ENCODE data around the gene ADARB2. TPM values are rescaled to one million over a fixed set of nuclear protein-coding genes. Genes with fewer than 3 reads are reported as not detected.
"Not testable (repeated sequence)": the region's sequence is repeated elsewhere in the genome, so short reads cannot be mapped to it uniquely, and the experiment has no call there.

The ADARB2 gene
- total RNA-seq, 4 donors from 2014 or later, result 2.3 to 3.7 (median 2.6) TPM

DNA sequence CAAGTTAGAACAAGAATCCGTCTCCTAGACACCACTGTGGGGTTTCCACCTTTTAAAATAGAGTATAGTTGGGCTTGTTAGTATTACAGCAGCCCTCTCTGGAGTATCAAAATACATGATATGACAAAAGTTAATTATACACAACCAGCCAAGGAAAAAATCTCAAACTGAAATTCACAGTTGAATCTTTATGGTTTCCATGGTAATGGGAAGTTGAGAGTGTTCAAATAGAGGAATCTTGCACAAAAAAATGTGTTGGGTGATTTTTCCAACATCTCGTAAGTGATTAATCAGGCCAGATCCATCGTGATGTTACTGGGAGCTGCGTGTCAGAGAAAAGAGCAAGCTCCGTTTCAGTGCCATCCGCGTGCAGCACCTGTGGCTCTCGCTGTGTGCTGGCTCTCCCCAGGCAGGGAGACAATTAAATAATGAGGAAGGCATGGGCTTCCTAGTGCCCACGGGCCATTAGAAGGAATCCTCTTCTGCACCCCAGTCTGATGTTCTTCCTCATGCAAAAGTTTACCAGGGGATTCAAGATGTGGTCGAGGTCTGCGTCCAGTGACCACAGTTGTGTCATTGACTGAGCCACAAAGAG is 41.1 kb upstream of the ADARB2 start:
- 88% methylated on average over 11 of the region's 11 CpGs for WGBS
- H3K27ac ChIP-seq (replicated peaks in 1 of 4), result no peak overlapping the region
- no peaks in the 10 kb centered on the region for H3K36me3 ChIP-seq
- H3K27me3 ChIP-seq, result no peaks in the 10 kb centered on the region
- H3K4me1 ChIP-seq, result no peaks in the 10 kb centered on the region
- peak; percentile 60 for DNase-seq (ENCODE audit: extremely low spot score)
- no peaks in the 10 kb centered on the region for H3K9me3 ChIP-seq
- no peak for TF ChIP-seq POLR2AphosphoS5 (IDR thresholded peaks at IDR 0.05)
- TF ChIP-seq EP300 (IDR thresholded peaks at IDR 0.05), result no peak
- TF ChIP-seq, protein P1, sequence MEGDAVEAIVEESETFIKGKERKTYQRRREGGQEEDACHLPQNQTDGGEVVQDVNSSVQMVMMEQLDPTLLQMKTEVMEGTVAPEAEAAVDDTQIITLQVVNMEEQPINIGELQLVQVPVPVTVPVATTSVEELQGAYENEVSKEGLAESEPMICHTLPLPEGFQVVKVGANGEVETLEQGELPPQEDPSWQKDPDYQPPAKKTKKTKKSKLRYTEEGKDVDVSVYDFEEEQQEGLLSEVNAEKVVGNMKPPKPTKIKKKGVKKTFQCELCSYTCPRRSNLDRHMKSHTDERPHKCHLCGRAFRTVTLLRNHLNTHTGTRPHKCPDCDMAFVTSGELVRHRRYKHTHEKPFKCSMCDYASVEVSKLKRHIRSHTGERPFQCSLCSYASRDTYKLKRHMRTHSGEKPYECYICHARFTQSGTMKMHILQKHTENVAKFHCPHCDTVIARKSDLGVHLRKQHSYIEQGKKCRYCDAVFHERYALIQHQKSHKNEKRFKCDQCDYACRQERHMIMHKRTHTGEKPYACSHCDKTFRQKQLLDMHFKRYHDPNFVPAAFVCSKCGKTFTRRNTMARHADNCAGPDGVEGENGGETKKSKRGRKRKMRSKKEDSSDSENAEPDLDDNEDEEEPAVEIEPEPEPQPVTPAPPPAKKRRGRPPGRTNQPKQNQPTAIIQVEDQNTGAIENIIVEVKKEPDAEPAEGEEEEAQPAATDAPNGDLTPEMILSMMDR (IDR thresholded peaks at IDR 0.05), result no peak
- TF ChIP-seq POLR2A (IDR thresholded peaks at IDR 0.05; ENCODE audit: low read depth), result no peak
- intact Hi-C loops (cut with DNase I), result no loop called here
- no peak overlapping the region for H3K4me3 ChIP-seq

DNA sequence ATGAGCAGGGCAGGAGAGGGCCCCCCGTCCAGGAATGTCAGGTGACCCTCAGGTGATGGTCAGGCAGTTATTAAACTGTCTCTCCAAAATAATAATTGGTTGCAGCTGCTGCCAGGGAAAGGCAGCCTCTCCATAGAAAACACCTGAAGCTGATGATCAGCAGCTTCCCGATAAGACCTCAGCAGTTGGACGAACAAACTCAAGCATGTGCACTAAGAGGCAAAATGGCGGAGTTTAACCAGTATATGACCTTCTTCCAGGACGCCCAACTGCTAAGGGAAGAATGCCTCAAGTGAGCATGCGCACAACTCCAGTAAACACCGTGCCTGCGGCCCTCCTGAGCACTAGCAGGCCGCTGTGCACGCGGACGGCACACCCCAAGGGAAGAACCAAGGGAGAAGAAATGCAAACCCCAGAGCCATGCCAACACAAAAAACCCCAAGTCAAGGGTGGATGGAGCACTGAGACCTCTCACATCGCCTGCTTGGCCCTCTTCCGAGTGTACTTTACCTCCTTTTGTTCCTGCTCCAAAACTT is 38.9 kb upstream of the ADARB2 start:
- TF ChIP-seq EP300 (IDR thresholded peaks at IDR 0.05) (no peak), POLR2AphosphoS5 (IDR thresholded peaks at IDR 0.05) (no peak), POLR2A (IDR thresholded peaks at IDR 0.05; ENCODE audit: low read depth) (no peak)
- TF ChIP-seq, protein P1 (IDR thresholded peaks at IDR 0.05), result no peak
- Histone ChIP-seq H3K27me3 (peaks cover 0 to 6% (median 0%) of the 10 kb centered on the region in 4 donors), H3K4me3 (no peak overlapping the region), H3K27ac (replicated peaks in 1 of 4) (no peak overlapping the region), H3K9me3 (no peaks in the 10 kb centered on the region), H3K4me1 (no peaks in the 10 kb centered on the region), H3K36me3 (no peaks in the 10 kb centered on the region)
- peak; percentile 79 for DNase-seq (ENCODE audit: extremely low spot score)
- intact Hi-C loops (cut with DNase I), result no loop called here
- 88% methylated on average over 14 of the region's 14 CpGs for WGBS

- no peak for TF ChIP-seq POLR2A (IDR thresholded peaks at IDR 0.05; ENCODE audit: low read depth)
- no peak for TF ChIP-seq EP300 (IDR thresholded peaks at IDR 0.05)
- TF ChIP-seq, protein P1 (IDR thresholded peaks at IDR 0.05), result no peak
- no peak for TF ChIP-seq POLR2AphosphoS5 (IDR thresholded peaks at IDR 0.05)
- Histone ChIP-seq H3K27me3 (peaks cover 0 to 6% (median 0%) of the 10 kb centered on the region in 4 donors), H3K4me3 (no peak overlapping the region), H3K4me1 (no peaks in the 10 kb centered on the region), H3K36me3 (no peaks in the 10 kb centered on the region), H3K9me3 (no peaks in the 10 kb centered on the region), H3K27ac (replicated peaks in 1 of 4) (no peak overlapping the region)
- DNase-seq (ENCODE audit: extremely low spot score), result no peak
- WGBS, result 46% methylated on average over 5 of the region's 5 CpGs
- intact Hi-C loops (cut with DNase I), result no loop called here
These were observed 37.5 kb upstream of the ADARB2 start for GRCh38 chr10:1774796-1775195.

- H3K27ac ChIP-seq (replicated peaks in 1 of 4); H3K4me3 ChIP-seq; H3K27me3 ChIP-seq; H3K9me3 ChIP-seq; intact Hi-C loops (cut with DNase I); H3K36me3 ChIP-seq; H3K4me1 ChIP-seq; DNase-seq (ENCODE audit: extremely low spot score): not testable (repeated sequence)
- 94% methylated on average over 13 of the region's 23 CpGs for WGBS
These were observed 35.9 kb upstream of the ADARB2 start for GRCh38 chr10:1773204-1773603.

DNA sequence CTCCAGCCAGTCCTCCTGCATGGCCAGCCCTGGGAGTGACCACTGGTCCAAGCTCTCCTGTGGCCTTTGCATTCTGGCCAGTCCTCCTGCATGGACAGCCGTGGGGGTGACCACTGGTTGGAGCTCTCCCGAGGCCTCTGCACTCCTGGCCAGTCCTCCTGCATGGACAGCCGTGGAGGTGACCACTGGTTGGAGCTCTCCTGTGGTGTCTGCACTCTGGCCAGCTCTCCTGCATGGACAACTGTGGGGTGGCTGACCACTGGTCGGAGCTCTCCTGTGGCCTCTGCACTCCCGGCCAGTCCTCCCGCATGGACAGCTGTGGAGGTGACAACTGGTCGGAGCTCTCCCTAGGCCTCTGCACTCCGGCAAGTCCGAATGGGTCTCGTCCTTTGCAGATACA is 28.7 kb upstream of the ADARB2 start:
- no peaks in the 10 kb centered on the region for H3K9me3 ChIP-seq
- H3K36me3 ChIP-seq, result no peaks in the 10 kb centered on the region
- no peak overlapping the region for H3K4me3 ChIP-seq
- peak; percentile 89 for DNase-seq (ENCODE audit: extremely low spot score)
- H3K27me3 ChIP-seq, result no peaks in the 10 kb centered on the region
- 84% methylated on average over 7 of the region's 10 CpGs for WGBS
- TF ChIP-seq POLR2AphosphoS5 (IDR thresholded peaks at IDR 0.05) (no peak), POLR2A (IDR thresholded peaks at IDR 0.05; ENCODE audit: low read depth) (no peak), EP300 (IDR thresholded peaks at IDR 0.05) (no peak)
- TF ChIP-seq, protein P1 (IDR thresholded peaks at IDR 0.05), result no peak
- no peaks in the 10 kb centered on the region for H3K4me1 ChIP-seq
- H3K27ac ChIP-seq (replicated peaks in 1 of 4), result no peak overlapping the region
- intact Hi-C loops (cut with DNase I), result no loop called here

Measured in esophagus muscularis mucosa (tissue), 4 donors.